Stimulated activated CD8-positive, alpha-beta memory T cell treated with anti-CD3 and anti-CD28 coated beads, Interleukin-12 subunit alpha, Interleukin-12 subunit beta, amount 100 ng/mL, for 24 hours (primary cell): ENCODE measurements around the gene FHL1.
"Not testable (repeated sequence)": the region's sequence is repeated elsewhere in the genome, so short reads cannot be mapped to it uniquely, and the experiment has no call there.

Source experiments
- DNase-seq: peaks from one replicate; pipeline ENCODE4 v3.0.0-alpha.2; 2020; ENCODE audit errors: extremely low read depth

The FHL1 gene

DNA sequence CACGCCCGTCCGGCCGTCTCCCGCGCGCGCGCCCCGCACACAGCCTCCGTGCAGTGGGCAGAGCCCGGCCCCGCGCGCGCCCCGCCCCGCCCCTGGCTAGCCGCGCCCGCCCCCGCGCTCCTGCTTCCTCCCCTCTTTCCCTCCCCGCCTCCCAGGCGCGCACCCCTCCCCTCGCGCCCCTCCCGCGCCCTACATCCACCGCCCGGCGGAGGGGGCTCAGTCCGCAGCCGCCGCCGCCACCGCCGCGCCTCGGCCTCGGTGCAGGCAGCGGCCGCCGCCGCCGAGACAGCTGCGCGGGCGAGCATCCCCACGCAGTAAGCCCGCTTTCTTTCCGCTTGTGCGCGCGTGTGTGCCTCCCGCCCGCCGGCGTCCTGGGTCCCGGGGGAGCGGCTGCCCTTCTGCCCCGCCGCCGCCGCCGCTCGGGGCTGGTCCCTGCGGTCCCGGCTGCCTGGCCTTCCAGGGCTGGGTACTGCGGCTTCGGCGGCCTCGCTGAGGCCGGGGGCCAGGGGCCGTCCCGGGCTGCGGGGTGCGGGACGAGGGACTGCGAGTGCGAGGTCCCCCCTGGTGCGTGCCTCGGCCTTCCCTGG, at the start of gene FHL1:
Gene FHL1, plus strand, starts transcription at position 219 of the 587 bp plus-strand sequence.
- no peak for DNase-seq

GRCh38 chrX:136097871-136098805, 49.2 kb upstream of the FHL1 start:
- no peak for DNase-seq

DNA sequence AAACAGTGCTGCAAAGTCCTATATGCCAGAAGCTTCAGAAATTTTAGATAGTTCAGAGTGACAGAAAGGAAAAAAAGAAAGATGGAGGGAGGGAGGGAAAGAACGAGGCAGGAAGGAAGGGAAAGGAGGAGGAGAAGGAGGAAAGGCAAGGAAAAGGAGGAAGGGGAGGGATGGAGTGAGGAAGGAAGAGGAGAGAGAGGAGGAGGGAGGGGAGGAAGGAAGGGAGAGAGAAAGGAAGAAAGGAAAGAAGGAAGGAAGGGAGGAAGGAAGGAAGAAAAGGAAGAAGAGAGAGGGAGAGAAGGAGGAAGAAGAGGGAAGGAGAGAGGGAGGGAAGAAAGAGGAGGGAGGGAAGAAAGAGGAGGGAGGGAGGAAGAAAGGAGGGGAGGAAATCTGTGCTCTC, 42.4 kb upstream of the FHL1 start:
- no peak for DNase-seq

- no peak for DNase-seq
Measured at GRCh38 chrX:136106920-136107528, 40.3 kb upstream of the FHL1 start.

- not testable (repeated sequence) for DNase-seq
Measured at GRCh38 chrX:136108905-136109304, 38.4 kb upstream of the FHL1 start.

DNA sequence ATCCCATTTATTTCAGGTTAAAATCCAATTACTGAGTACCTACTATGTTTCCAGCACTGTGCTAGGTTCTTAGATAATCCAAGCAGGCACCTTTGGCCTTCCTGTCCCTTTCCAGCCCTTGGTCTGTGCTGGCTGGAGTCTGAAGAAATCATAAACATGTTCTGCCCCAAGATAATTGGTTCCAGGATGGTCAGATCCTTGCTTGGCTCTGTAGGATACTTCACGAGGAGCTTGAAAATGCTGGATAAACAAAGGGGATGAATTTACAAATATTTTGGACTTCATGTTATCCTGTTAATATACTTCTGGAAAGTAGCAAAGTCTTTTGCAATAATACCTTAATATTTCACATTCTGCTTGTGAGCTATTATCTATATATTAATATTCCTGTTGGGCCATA, 35.0 kb upstream of the FHL1 start:
- no peak for DNase-seq

GRCh38 chrX:136112778-136113177, 34.6 kb upstream of the FHL1 start:
- DNase-seq = no peak

- no peak for DNase-seq
Measured at GRCh38 chrX:136115126-136115903, 32.0 kb upstream of the FHL1 start.

- no peak for DNase-seq
Measured at GRCh38 chrX:136115904-136116297, 31.4 kb upstream of the FHL1 start.

DNA sequence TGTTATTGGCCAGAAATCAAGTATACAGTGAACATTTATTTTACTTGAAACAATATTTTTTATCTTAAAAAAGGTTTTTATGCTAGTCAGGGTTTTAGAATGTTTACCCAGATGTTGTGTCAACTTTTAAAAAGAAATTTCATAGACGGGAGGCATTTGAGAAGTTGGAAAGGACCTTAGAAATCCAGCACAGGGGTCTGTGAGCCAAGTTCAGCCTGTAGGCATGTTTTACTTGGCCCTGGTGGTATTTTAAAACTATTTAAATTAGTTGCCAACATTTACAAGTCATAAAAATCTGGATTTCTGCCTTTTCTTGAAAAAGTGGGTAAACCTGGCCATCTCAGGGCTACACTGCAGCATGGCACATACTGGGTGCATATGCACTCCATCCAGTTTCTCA, 25.5 kb upstream of the FHL1 start:
- no peak for DNase-seq

GRCh38 chrX:136122207-136122606, 25.1 kb upstream of the FHL1 start:
- DNase-seq = no peak

GRCh38 chrX:136125106-136125505, 22.2 kb upstream of the FHL1 start:
- DNase-seq = no peak

DNA sequence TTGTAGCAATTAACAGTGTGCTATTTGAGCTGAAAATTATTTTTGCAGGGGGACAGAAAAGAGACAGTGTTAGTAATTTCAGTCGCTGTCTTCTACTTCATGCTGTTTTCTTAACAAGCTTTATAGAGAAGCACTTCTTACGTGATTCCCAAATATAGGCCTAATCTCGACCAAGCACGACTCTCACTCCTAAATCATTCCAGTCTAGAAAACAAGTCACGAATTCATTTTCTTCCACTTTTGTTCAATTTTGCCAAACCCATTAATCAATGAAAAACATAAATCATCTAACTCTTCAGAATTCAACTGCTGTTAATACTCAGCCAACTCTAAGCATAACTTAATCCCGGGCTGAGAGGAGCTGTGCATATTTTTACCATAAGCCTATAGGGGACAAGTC, 21.0 kb upstream of the FHL1 start:
- no peak for DNase-seq

GRCh38 chrX:136126872-136127406, 20.4 kb upstream of the FHL1 start:
- no peak for DNase-seq

GRCh38 chrX:136128743-136129142, 18.6 kb upstream of the FHL1 start:
- DNase-seq = no peak

GRCh38 chrX:136130931-136131833, 16.2 kb upstream of the FHL1 start:
- DNase-seq = no peak

- DNase-seq = no peak
Measured at GRCh38 chrX:136138939-136139338, 8.4 kb upstream of the FHL1 start.

DNA sequence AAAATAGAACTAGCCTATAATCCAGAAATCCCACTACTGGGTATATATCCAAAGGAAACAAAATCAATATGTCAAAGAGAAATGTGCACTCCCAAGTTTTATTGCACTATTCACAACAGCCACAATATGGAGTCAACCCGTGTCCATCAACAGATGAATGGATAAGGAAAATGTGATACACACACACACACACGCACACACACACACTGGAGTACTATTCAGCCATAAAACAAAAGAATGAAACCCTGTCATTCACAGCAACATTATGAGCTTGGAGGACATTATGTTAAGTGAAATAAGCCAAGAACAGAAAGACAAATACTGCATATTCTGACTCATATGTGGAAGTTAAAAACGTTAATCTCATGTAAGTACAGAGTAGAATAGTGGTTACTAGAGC, 5.8 kb upstream of the FHL1 start:
- no peak for DNase-seq

- DNase-seq = no peak
Measured at GRCh38 chrX:136142592-136142991, 4.7 kb upstream of the FHL1 start.

GRCh38 chrX:136143711-136144110, 3.6 kb upstream of the FHL1 start:
- DNase-seq = no peak
